A549 (cell line): ENCODE data around the gene ATP1B4. TPM values are rescaled to one million over a fixed set of nuclear protein-coding genes. Genes with fewer than 3 reads are reported as not detected.

Experiments used
- ATAC-seq, 2 experiments: fragments of 200-7000 bp in 1 of 2; fragments of >200 bp in 1 of 2; cut with Nextera tagmentation in 1 of 2; cut with Tn5 transposase in 1 of 2; 3 replicates each; pipeline versions ENCODE4 v1.8.0 to v1.9.1; 2018 to 2020; ENCODE audit warnings: mild to moderate bottlenecking in 1 of 2, moderate library complexity in 1 of 2
- CTCF ChIA-PET: fragments of 300-600 bp; sonication (Branson Sonifier 250); formaldehyde crosslinking; extraction: SDS; loops from one replicate; lab custom pipeline; 2021; ENCODE audit warnings: antibody characterized with exemption, inconsistent platforms; lab: Yijun Ruan, JAX
- POLR2A ChIA-PET: fragments of 350-600 bp; formaldehyde crosslinking; extraction: SDS; loops from one replicate; lab custom pipeline; 2021; ENCODE audit warnings: antibody characterized with exemption, inconsistent platforms; lab: Yijun Ruan, JAX
- DNase-seq, 2 experiments: peaks; one replicate each; pipeline versions ENCODE4 v3.0.0 to v3.0.0-alpha.2; 2011 to 2016; ENCODE audit warnings: low read depth in 1 of 2, low spot score in 1 of 2
- FAIRE-seq: peaks from 2 replicates; lab custom pipeline; 2011; peaks lifted over from hg19 to GRCh38; lab: Jason Lieb, UNC
- H3K27ac ChIP-seq, 2 experiments: fragments of >200 bp; sonication (Bioruptor Twin); formaldehyde crosslinking; 3 replicates each; pipeline ENCODE4 v1.5.1; 2016 to 2017
- H3K4me1 ChIP-seq: fragments of >200 bp; sonication (Bioruptor Twin); formaldehyde crosslinking; 3 replicates; pipeline ENCODE4 v1.6.1; 2016
- H3K4me2 ChIP-seq: fragments of >200 bp; sonication (Bioruptor Twin); formaldehyde crosslinking; 3 replicates; pipeline ENCODE4 v1.6.1; 2016
- H3K4me3 ChIP-seq: fragments of >200 bp; sonication (Bioruptor Twin); formaldehyde crosslinking; 3 replicates; pipeline ENCODE4 v1.5.1; 2016
- H3K9me3 ChIP-seq: fragments of >200 bp; sonication (Bioruptor Twin); formaldehyde crosslinking; 3 replicates; pipeline ENCODE4 v1.6.1; 2016
- CBX8 ChIP-seq: fragments of 200-600 bp; sonication (generic); IDR thresholded peaks from 2 replicates; pipeline ENCODE4 v1.6.1; 2016
- CEBPB ChIP-seq, 2 experiments: fragments of >200 bp in 1 of 2; sonication (Bioruptor Twin) in 1 of 2; formaldehyde crosslinking in 1 of 2; IDR thresholded peaks; 2 replicates each; pipeline ENCODE4 v1.6.1; 2012 to 2016
- CHD2 ChIP-seq: fragments of 150-350 bp; IDR thresholded peaks from 2 replicates; pipeline ENCODE4 v1.6.1; 2014; ENCODE audit warnings: low read length; ENCODE audit not compliant: partially characterized antibody
- EHF ChIP-seq: fragments of 250-450 bp; sonication (Bioruptor Pico); IDR thresholded peaks from 2 replicates; pipeline ENCODE4 v1.5.0; 2020; ENCODE audit warnings: mild to moderate bottlenecking
- EHMT2 ChIP-seq: fragments of 200-600 bp; sonication (generic); IDR thresholded peaks from 2 replicates; pipeline ENCODE4 v1.6.1; 2016; ENCODE audit warnings: antibody characterized with exemption, low read depth, mild to moderate bottlenecking, moderate library complexity
- FOSB ChIP-seq: fragments of 250-450 bp; sonication (Bioruptor Pico); IDR thresholded peaks from 2 replicates; pipeline ENCODE4 v1.5.0; 2020; ENCODE audit warnings: mild to moderate bottlenecking, moderate library complexity
- HES2 ChIP-seq: fragments of >200 bp; sonication (Bioruptor Twin); formaldehyde crosslinking; IDR thresholded peaks from 2 replicates; pipeline ENCODE4 v1.6.1; 2016
- HEYL ChIP-seq: fragments of 250-450 bp; sonication (Bioruptor Pico); IDR thresholded peaks from 2 replicates; pipeline ENCODE4 v1.8.0; 2021; ENCODE audit warnings: mild to moderate bottlenecking, moderate library complexity
- HOXB13 ChIP-seq: fragments of 250-450 bp; sonication (Bioruptor Pico); IDR thresholded peaks from 2 replicates; pipeline ENCODE4 v1.5.0; 2020; ENCODE audit warnings: low read depth, mild to moderate bottlenecking, moderate library complexity
- MAX ChIP-seq: IDR thresholded peaks from 2 replicates; pipeline ENCODE4 v1.6.1; 2012
- NPAS2 ChIP-seq: fragments of 250-450 bp; sonication (Bioruptor Pico); IDR thresholded peaks from 2 replicates; pipeline ENCODE4 v1.8.0; 2022; ENCODE audit warnings: mild to moderate bottlenecking, moderate library complexity, borderline replicate concordance
- PBX3 ChIP-seq: IDR thresholded peaks from 2 replicates; pipeline ENCODE4 v1.6.1; 2012
- PHF8 ChIP-seq: fragments of 200-600 bp; sonication (generic); IDR thresholded peaks from 2 replicates; pipeline ENCODE4 v1.6.1; 2016; ENCODE audit warnings: low read depth, mild to moderate bottlenecking, antibody characterized with exemption, moderate library complexity, borderline replicate concordance
- POLR2A ChIP-seq: IDR thresholded peaks from 2 replicates; pipeline ENCODE4 v1.6.1; 2012; ENCODE audit warnings: mild to moderate bottlenecking, low read length
- POLR2AphosphoS2 ChIP-seq: conservative IDR thresholded peaks from 2 replicates; pipeline ENCODE4 v1.6.1; 2012; ENCODE audit warnings: low read length, improper control_type of control experiment, inconsistent platforms
- RAD21 ChIP-seq, 2 experiments: fragments of >200 bp in 1 of 2; sonication (Bioruptor Twin) in 1 of 2; formaldehyde crosslinking in 1 of 2; IDR thresholded peaks in 1 of 2; conservative IDR thresholded peaks in 1 of 2; 2 replicates in 1 of 2; 3 replicates in 1 of 2; pipeline ENCODE4 v1.6.1; 2012 to 2018; ENCODE audit warnings: inconsistent platforms in 1 of 2
- RCOR1 ChIP-seq: fragments of 150-350 bp; IDR thresholded peaks from 2 replicates; pipeline ENCODE4 v1.6.1; 2014; ENCODE audit warnings: antibody characterized with exemption, low read length, low read depth
- REST ChIP-seq: fragments of 200-600 bp; sonication (generic); IDR thresholded peaks from 2 replicates; pipeline ENCODE4 v1.6.1; 2016; ENCODE audit warnings: antibody characterized with exemption, mild to moderate bottlenecking, moderate library complexity
- RFX5 ChIP-seq: fragments of 450-650 bp; IDR thresholded peaks from 2 replicates; pipeline ENCODE4 v1.7.1; 2014; ENCODE audit warnings: antibody characterized with exemption, mild to moderate bottlenecking, moderate library complexity
- SMC3 ChIP-seq: fragments of >200 bp; sonication (Bioruptor Twin); formaldehyde crosslinking; IDR thresholded peaks from 3 replicates; pipeline ENCODE4 v1.6.1; 2018; ENCODE audit warnings: inconsistent platforms
- SREBF2 ChIP-seq: fragments of 450-650 bp; IDR thresholded peaks from 2 replicates; pipeline ENCODE4 v1.6.1; 2014; ENCODE audit warnings: mild to moderate bottlenecking, moderate library complexity
- TP53 ChIP-seq: fragments of 250-450 bp; sonication (Bioruptor Pico); IDR thresholded peaks from 2 replicates; pipeline ENCODE4 v1.5.0; 2021; ENCODE audit warnings: mild to moderate bottlenecking, moderate library complexity
- ZC3H11A ChIP-seq: fragments of 450-650 bp; IDR thresholded peaks from 2 replicates; pipeline ENCODE4 v1.6.1; 2014; ENCODE audit warnings: antibody characterized with exemption, mild to moderate bottlenecking
- WGBS: methylation state at CpG from one replicate; pipeline ENCODE4 v1.1.6; 2017; ENCODE audit errors: missing lambda C conversion rate; 5-methylcytosine and 5-hydroxymethylcytosine counted together
- polyA plus RNA-seq, 4 experiments: library from polyadenylated mRNA; depleted of rRNA in 3 of 4; stranded (reverse); fragments of >200 nt; fragmentation: RNase III in 1 of 4; extraction: RNeasy Plus Mini Kit Qiagen cat#74134 plus additional on column Dnase treatment in 1 of 4; gene quantifications; 2 replicates in 3 of 4; 3 replicates in 1 of 4; pipeline ENCODE4 v1.2.3, GENCODE V29; 2011 to 2017

Gene ATP1B4
- polyA plus RNA-seq, 2 of the 4 experiments (the other 2 are of a cell fraction): not detected

- 25% methylated on average over 1 of the region's 1 CpG for WGBS
- POLR2A ChIA-PET: no interaction called here
- Histone ChIP-seq H3K4me2 (no peak overlapping the region), H3K9me3 (no peaks in the 10 kb centered on the region), H3K4me1 (no peaks in the 10 kb centered on the region), H3K4me3 (no peak overlapping the region), H3K27ac (no peak overlapping the region)
- TF ChIP-seq TP53 (CRISPR knock-in tag) (no peak), HES2 (no peak), NPAS2 (CRISPR knock-in tag) (no peak), ZC3H11A (no peak), PBX3 (no peak), RAD21 (conservative IDR thresholded peaks at IDR 0.05 in 1 of 2, IDR thresholded peaks at IDR 0.05 in 1 of 2) (no peak), SREBF2 (no peak), POLR2A (no peak), POLR2AphosphoS2 (no peak), RFX5 (no peak), PHF8 (no peak)
- ATAC-seq (no peak), FAIRE-seq (no peak), DNase-seq (no peak)
- CTCF ChIA-PET: no interaction called here
These were observed 15.8 kb downstream of the ATP1B4 start for GRCh38 chrX:120377715-120378114.

GRCh38 chrX:120378570-120378969, 16.7 kb downstream of the ATP1B4 start:
- TF ChIP-seq FOSB (no peak), CHD2 (no peak), HEYL (no peak), SMC3 (no peak), REST (no peak), CEBPB (IDR thresholded peaks at IDR 0.05) (no peak), MAX (no peak), TP53 (CRISPR knock-in tag) (no peak), PHF8 (no peak), HOXB13 (CRISPR knock-in tag) (no peak), EHMT2 (no peak), RCOR1 (no peak), EHF (CRISPR knock-in tag) (no peak), CBX8 (no peak), NPAS2 (CRISPR knock-in tag) (no peak)
- TF ChIP-seq, all 56 proteins: peak for 0
- no peak overlapping the region for H3K27ac ChIP-seq
- 76% methylated on average over 5 of the region's 5 CpGs for WGBS
- ChIA-PET POLR2A (no interaction called here), CTCF (no interaction called here)
- ATAC-seq (no peak), DNase-seq (no peak), FAIRE-seq (no peak)
- no peaks in the 10 kb centered on the region for H3K9me3 ChIP-seq
- H3K4me1 ChIP-seq: no peaks in the 10 kb centered on the region
- H3K4me2 ChIP-seq: no peak overlapping the region
- H3K4me3 ChIP-seq: no peak overlapping the region
